NCI-H2196 treated with DMSO at 0.1 percent for 48 hours (cell line): ENCODE measurements around the gene OPRM1.
"Not testable (repeated sequence)": the region's sequence is repeated elsewhere in the genome, so short reads cannot be mapped to it uniquely, and the experiment has no call there.

Source experiments
- DNase-seq: peaks from one replicate; lab custom pipeline; 2025; ENCODE audit not compliant: unreplicated experiment; lab: John Stamatoyannopoulos, UW

OPRM1 gene

DNA sequence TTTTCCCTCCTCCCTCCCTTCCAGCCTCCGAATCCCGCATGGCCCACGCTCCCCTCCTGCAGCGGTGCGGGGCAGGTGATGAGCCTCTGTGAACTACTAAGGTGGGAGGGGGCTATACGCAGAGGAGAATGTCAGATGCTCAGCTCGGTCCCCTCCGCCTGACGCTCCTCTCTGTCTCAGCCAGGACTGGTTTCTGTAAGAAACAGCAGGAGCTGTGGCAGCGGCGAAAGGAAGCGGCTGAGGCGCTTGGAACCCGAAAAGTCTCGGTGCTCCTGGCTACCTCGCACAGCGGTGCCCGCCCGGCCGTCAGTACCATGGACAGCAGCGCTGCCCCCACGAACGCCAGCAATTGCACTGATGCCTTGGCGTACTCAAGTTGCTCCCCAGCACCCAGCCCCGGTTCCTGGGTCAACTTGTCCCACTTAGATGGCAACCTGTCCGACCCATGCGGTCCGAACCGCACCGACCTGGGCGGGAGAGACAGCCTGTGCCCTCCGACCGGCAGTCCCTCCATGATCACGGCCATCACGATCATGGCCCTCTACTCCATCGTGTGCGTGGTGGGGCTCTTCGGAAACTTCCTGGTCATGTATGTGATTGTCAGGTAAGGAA, at the start of gene OPRM1:
OPRM1 (plus strand) TSS at position 10 of the 612 bp plus-strand sequence; CDS start at position 315, 305 bp downstream.
- DNase-seq, result no peak

DNA sequence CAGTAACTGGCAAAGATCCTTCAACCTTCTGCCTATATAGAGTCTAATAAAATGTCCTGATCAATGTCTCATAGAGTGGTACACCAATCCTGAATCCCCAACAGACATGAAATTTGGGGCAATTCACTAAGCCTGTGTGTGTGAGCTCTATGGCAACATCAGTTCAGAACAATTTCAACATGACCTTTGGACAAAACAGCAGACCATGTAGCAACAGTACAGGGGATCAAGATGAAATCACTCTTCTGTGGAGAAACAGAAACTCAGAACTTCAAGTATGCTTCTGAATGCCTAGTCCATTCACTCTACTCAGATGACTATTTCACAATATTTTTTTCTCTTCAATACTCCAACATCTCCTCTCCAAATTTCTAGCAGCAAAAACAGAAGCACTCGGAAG, 49.1 kb upstream of the OPRM1 start:
- DNase-seq, result no peak

DNA sequence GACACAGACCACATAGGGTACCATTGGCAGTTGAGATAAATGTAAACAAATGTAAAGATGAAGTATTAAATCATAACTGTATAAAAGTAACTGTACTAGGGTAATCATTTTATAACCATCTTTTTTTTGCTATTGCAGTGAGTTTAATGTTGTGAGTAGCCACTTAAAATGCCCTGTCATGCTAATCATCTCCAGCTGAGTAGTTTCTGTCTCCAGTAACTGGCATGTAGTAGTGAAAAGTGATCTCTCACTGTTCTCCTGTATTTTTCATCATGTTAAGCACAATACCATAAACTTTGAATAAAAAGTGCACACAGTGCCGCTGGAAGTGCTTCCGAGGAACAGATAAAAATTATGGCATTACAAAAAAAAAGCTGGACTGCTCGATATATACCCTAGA, 45.0 kb upstream of the OPRM1 start:
- DNase-seq, result no peak

DNA sequence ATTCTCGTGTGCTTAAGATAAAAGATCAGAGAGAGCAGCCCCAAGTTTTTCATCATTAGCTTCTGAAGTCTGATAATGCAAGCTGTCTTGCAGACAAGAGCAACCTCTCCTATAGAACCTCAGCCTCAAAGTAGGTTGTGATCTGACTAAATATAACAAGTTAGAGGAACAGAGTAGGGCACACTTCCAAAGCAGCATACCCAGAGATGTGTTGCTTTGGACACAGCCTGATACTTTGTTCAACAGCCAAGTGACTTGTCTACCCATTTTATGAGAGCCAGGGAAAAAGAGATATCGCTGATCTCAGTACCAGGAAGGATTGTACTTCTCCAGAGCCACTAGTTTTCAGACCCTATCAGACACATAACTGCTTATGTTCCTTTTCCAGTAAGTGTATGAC, 44.2 kb upstream of the OPRM1 start:
- no peak for DNase-seq

DNA sequence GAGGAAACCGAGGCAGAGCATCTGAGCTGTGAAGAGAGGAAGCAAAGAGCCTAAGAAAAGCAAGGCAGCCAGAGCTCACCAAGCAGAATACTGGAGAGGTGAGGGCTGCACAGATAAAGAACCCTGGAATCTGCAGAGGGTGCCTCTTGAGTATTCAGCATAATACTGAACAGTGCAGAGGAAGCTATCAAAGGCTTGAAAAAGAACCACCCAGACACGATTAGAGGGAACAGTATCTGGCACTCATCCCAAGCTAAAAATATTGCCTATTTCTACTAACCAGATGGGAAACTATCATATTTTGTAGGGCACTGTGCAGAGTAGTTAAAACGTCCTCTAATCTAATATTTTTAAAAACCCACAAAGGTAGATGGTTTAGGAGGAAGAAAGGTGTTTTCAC, 41.8 kb upstream of the OPRM1 start:
- DNase-seq, result no peak

DNA sequence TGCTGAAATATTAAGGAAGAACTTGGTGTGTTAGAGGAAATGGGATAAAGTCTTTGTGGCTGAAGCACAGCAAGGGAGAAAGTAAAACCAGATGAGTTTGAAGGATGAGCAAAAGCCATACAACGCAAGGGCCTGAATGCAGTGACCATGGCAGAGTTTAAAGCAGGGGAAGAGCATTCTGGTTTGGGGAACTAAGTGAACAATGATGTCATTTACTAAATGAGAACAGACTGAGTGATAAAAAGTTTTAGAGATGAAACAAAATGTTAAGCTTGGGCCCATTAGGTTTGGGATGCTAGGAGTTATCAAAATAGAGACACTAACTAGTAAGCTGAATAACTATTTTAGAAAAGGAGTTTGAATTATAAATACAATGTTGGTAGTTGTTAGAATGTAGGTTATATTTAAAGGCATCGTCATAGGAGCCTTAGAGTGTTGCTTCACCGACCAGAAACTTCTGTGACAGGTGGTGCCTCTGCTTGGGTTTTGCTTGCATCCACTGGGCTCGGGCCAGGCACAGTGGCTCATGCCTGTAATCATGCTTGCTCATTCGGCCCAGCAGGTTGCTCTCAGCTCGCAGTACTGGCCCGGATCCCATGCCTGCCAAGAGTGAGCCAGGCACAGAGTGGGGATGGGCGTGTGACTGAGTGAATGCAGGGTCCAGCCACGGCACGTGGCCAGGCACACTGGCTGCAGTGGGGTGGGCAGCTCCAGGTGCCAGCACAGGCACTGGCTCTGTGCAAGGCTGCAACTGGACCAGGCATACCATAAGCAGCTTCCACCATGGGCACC, 37.4 kb upstream of the OPRM1 start:
- no peak for DNase-seq

DNA sequence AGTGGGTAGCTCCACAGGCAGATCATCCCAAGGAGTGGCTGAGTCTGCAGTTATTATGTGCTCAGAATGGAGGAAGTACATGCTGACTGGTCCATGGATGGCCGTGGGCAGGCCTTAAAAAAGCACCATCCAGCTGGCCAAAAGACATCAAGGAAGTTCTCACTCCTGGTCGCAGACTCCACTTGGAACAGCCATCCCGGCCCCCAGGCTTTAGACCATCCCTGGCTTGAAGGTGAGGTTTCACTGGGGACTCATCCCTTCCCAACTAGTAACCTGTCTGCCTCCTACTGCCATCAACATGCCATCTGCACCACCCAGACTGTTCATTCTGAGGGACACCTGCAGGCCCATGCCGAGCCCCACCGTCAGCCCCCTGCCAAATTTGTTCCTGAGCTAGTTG, 36.1 kb upstream of the OPRM1 start:
- no peak for DNase-seq

DNA sequence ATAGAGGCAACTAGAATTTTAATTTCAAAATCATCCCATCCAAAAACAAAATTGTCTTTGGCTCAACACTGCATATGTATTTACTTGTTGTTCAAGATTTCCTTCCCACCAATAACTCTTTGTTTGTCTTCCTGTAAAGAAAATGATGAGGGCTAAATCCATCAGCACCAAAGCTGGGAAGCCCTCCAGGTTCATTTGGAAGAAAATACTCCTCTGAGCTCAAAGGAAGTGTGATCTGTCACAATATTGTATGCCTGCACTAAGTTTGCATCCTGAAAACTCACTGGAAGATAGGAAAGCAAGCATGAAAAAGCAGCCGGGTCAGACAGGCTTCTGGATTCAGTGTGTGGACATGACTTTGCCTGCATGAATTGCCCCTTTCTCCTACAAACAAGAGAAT, 28.7 kb upstream of the OPRM1 start:
- no peak for DNase-seq

DNA sequence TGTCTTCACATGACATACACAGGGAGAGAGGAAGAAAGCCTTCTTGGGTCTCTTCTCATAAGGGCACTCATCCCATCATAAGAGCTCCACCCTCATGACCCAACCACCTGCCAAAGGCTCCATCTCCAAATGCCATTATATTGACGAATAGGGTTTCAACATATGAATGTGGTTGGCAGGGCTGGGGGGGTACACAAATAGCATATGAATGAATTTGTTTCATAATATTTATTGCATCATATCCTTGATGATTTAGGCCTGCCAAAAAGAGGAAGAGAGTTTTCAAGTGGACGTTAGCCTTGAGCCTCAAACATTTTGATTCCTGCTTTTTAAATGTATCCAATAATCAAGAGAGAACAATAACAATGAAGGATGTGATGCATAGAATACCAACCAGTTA, 26.2 kb upstream of the OPRM1 start:
- no peak for DNase-seq

DNA sequence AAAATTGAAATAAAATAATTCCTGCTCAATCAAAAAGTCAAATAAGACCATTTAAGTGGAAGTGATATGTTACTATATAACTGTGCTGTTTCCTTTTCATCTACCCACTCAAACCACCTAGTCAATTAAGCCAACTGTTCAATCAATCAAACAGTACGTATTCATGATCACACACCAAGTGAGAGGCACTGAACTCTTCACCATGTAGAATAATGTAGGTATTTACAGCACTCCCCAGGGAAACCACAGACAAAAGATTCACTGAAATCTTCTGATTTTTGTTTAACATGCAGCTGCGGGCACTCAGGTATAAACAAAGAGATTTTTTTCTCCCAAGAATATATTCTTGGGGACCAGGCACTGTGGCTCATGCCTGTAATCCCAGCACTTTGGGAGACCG, 21.3 kb upstream of the OPRM1 start:
- DNase-seq, result no peak

DNA sequence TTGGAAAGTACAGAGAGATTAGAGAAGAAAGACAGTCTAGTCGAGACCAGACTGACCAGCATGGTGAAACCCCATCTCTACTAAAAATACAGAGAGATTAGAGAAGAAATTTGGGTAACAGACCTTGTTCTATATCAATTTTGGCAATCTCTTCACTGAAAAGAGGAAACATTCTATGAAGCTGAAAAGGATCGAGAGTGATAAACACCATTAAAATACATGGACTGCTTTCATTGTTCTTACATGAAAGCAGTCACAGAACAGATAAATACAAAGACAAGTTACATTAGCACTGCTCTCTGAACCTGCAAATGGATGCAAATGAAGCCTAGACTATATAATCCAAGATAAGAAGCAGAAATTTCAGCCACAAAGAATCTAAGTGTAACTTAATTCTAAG, 8.4 kb upstream of the OPRM1 start:
- no peak for DNase-seq

DNA sequence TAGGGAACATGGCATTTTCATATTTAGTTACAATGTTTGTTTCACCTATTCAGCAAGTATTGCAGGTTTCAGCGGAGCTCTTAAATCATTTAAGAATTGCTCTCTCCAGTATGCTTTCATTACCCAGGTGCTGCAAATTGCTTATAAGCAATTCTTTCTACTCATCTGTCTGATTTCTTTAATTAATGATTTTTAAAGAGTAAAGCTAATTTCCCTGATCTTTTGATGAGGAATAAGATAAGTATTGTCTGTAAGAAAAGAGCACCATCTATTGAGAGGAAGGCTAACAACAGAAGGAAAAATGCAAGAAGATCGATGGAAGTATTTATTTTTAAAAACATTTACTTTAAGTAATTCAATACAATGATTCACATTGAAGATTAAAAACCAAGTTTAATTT, 2.0 kb downstream of the OPRM1 start:
- DNase-seq, result no peak

DNA sequence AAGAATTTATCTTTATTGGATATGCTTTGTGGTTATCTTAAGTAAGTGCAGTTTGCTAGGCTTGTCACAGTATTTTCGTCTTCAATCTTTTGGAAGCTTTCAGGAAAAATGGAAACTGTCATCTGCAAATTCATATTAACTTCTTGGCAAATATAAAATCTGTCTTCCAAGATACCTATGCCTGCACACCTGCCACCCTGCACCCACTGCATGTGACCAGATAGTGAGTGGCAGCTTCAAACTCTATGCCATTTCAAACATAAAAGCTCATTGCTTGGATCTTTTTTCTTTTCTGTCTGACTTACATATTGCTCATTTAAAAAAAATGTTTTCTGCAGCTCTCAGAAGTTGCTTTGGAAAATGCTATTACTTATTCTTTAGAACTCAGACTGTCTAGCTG, 14.1 kb downstream of the OPRM1 start:
- no peak for DNase-seq

DNA sequence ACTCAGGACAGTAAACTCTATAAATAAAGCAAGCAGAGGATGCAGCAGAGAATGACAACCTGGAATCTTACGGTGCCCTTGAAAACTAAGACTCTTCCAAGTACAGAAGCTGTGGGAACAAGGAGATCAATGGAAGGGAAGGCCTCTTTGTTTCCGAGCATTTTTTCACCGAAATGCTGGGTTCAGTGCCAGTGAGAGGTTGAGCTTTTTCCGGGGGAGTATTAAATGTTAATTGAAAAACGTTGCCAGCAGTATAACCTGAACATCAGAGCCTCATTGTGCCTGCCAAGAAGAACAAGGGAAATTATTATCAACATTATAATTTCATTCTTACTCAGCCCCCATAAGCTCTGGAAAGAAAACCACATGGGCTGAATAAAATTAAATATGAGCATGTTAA, 17.5 kb downstream of the OPRM1 start:
- DNase-seq, result no peak

DNA sequence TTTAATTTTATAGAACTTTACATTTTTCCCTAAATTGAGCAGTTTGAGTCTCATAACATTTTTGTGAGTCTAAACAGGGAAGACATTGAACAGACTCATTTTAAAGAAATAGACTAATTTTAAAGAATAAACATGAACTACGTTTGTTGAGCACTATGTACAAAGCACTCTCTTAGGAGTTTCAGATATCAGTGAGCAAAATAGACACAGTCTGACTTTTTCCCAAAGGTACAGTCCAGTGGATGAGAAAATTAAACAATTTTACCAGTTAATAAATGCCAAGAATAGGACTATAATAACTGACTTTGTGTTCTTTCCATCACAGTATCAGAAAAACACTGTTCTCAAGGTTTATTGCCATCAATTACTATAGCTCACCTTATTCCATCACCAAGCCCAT, 18.1 kb downstream of the OPRM1 start:
- DNase-seq, result no peak

DNA sequence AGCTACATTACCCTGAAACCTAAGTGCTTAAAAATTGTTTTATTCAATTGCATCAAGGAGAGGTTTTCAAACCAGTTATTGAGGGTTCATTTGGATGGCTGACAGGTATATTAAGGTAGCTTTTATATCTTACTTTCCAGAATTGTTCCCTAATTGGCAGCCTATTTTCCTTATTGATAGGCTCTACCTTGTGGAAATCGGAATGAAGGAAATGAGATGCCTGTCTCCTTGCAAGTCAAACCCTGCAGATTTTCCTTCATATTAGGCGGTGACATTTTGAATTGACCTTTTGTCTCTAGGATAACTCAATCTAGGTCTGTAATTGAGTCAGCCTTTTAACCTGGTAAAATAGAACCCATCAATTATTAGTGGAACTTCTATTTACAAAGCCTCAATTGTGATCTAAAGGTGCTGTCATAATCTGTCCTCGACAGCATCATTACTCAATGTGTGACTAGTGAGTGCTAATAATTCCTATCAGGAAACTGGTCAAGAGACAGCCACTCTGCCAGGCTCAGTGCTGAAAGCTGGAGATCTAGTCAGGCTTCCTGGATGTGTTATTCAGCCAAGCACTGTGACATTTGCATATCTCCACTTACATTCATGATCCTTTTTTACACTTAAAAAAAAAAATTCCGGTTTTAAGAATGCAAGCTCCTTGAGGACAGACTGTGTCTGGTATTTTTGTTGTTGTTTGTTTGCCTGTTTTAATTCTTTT, 20.1 kb downstream of the OPRM1 start:
- no peak for DNase-seq

DNA sequence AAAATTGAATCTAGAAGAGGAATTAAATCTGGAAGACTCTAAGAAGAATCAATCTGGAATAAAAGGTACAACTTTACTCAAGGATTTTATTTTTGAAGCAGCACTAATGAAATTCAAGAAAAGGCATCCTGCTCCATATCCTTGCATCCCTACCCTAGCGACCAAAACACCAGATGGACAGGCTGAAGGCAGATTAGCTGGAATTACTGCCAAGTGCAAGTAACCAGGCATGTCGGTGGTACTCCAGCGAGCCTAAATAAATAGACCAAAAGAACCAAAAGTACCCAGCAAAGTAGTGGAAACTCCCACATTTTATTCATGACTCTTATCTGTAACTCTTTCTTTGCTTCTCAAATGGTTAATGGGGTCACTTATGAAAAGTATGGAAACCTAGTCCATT, 21.0 kb downstream of the OPRM1 start:
- no peak for DNase-seq

DNA sequence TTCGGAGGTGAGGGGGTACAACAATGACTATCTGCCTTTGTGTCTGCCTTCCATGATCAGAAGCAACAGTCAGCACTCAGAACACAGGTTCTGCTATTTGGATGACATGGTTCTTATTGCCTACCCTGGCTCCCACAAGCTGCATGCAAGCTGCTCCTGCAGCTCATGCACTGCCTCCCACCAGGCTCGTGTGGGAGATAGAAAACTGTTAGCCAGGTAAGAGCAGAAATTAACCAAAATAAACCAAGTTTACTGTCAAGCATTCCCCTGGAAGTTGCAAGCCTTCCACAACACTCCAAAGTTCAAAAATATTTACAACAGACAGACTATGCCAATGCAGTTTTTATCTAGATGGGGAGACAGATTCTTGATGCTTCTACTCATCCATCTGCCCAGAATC, 31.0 kb downstream of the OPRM1 start:
- DNase-seq, result no peak

DNA sequence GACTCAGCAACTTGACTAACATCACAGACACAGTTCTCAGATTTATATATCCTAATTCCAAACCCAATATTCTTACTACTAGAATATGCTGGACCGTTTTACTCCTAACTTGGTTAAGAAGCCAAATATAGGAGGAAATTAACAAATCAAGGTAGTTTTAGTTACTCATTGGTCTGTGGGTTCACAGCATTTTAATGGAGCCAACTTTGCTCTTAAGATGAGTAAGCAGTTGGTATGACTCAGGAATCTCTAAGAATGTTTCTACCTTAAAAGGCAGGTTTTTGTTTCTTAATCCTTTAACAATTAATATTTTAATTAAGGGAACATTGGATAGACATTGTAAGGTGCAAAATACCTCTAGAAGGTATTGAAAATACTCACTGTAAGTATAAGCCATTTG, 31.6 kb downstream of the OPRM1 start:
- no peak for DNase-seq

DNA sequence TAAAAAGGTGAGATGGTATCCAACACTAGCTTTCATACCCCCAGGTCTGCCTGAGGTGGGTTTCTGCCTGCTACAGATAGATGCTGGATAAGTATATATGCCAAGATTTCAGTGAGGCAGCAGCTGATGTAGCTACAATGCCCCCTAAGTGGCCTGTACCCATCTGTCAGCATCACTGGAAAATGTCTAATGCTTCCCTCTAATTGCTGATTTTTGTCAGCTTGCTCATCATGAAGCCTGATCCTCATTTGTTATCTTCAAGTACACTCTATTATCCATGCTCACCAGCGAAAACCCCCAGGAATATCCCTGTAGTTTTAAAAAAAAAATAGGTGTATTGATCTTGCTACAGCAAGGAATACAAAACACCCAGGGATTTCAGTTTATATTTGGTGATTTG, 32.2 kb downstream of the OPRM1 start:
- DNase-seq, result no peak

DNA sequence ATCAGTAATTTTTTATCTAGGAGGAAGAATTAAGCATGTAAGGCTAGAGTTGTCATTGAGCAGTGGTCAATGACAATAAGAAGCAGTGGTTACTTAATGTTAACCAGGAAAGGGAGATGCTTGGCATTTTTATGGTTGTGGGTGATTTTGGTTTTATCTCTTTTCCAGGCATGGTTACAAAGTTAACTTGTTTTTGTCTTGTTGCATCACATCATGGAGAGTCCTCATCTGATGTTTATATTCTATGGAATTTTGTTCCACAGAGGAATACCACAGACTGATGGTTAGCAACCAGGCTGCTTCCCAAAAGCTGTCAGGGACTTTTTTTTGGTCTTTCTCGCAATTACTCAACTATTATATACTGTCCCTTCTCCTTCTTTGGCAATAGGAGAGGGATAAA, 32.7 kb downstream of the OPRM1 start:
- no peak for DNase-seq

DNA sequence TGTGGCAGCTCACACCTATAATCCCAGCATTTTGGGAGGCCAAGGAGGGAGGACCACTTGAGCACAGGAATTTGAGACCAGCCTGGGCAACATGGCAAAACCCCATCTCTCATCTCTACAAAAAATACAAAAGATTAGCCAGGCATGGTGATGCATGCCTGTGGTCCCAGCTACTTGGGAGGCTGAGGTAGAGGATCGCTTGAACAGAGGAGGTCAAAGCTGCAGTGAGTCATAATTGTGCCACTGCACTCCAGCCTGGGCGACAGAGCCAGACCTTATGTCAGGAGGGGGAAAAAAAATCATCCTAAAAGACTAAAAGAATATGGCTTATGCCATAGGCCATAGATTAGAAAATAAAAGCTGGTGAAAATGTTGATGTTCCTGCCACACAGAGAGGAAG, 39.6 kb downstream of the OPRM1 start:
- not testable (repeated sequence) for DNase-seq
